Sigmoid colon (tissue), 4 donors: ENCODE data around the gene CHAC1.

Experiments used
- CTCF ChIP-seq, 4 experiments: fragments of 450-650 bp in 3 of 4; fragments of 200-600 bp in 1 of 4; IDR thresholded peaks; one replicate each; pipeline ENCODE4 v1.5.1; 2016 to 2019; ENCODE audit warnings: antibody characterized with exemption in 4 of 4, mild to moderate bottlenecking in 3 of 4, moderate library complexity in 2 of 4
- EP300 ChIP-seq, 4 donors: sonication (generic); formaldehyde crosslinking; IDR thresholded peaks; one replicate each; pipeline ENCODE4 v1.6.1; 2017; ENCODE audit warnings: antibody characterized with exemption in 4 of 4
- POLR2A ChIP-seq, 2 donors: fragments of 450-650 bp; IDR thresholded peaks; one replicate each; pipeline ENCODE4 v1.6.1; 2016; ENCODE audit warnings: antibody characterized with exemption in 2 of 2, mild to moderate bottlenecking in 2 of 2, moderate library complexity in 2 of 2
- POLR2AphosphoS5 ChIP-seq, 4 donors: sonication (generic); formaldehyde crosslinking; IDR thresholded peaks; one replicate each; pipeline ENCODE4 v1.6.1; 2017; ENCODE audit warnings: antibody characterized with exemption in 4 of 4

DNA sequence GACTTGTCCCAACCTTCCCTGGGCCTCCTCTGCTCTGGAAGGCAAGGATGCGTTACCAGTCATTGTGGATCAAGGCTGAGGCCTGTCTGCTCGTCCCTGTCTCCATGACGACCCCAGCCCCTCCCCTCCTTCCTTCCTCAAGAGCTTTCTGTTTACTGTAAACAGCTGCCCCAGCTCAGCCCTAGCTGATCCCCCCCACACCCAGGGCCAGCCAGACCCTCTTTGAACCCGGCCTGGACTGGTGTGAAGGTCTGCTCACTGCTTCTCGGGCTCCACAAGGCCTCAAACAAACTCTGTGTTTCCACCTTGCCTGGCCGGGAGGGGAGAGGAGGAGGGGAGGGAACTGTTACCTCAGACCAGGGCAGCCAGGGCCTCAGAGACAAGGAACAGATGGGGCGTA, 42.1 kb upstream of the CHAC1 start:
- TF ChIP-seq CTCF (IDR thresholded peaks at IDR 0.05) (no peak), EP300 (IDR thresholded peaks at IDR 0.05) (no peak), POLR2A (IDR thresholded peaks at IDR 0.05) (no peak), POLR2AphosphoS5 (IDR thresholded peaks at IDR 0.05) (no peak)
